Measurements from ENCODE around the gene THOP1. TPM values are rescaled to one million over a fixed set of nuclear protein-coding genes. Genes with fewer than 3 reads are reported as not detected.
A peak's percentile ranks its signal among the peaks of the same experiment; 100 is the strongest.

Gene THOP1
- total and polyA plus RNA-seq, 10 donors, result 31.0 to 96.2 (median 42.8) TPM

- Histone ChIP-seq H3K9me3 (no peaks in the 10 kb centered on the region), H3K36me3 (peaks cover 0 to 81% (median 62%) of the 10 kb centered on the region in 6 donors), H3K4me3 (no peak overlapping the region), H3K27ac (no peak overlapping the region), H3K4me1 (peaks cover 0 to 2% (median 0%) of the 10 kb centered on the region in 6 donors), H3K27me3 (replicated peaks in 1 of 7) (no peaks in the 10 kb centered on the region)
- peak; percentile 51 for DNase-seq
- TF ChIP-seq POLR2A (IDR thresholded peaks at IDR 0.05) (no peak), POLR2AphosphoS5 (IDR thresholded peaks at IDR 0.05) (no peak), CTCF (IDR thresholded peaks at IDR 0.05 in 8 of 11, conservative IDR thresholded peaks at IDR 0.05 in 3 of 11) (no peak)
- 83 to 91% (median 89%) methylated on average over 16 of the region's 16 CpGs for WGBS, 5 donors
- intact Hi-C loops (cut with DNase I; ENCODE audit: low total_unique reads), result no loop called here
Measured at GRCh38 chr19:2755811-2756210, 29.5 kb upstream of the THOP1 start.

GRCh38 chr19:2756477-2756876 is 28.8 kb upstream of the THOP1 start:
- no peaks in the 10 kb centered on the region for H3K9me3 ChIP-seq
- H3K4me3 ChIP-seq, result no peak overlapping the region
- TF ChIP-seq CTCF (IDR thresholded peaks at IDR 0.05 in 8 of 11, conservative IDR thresholded peaks at IDR 0.05 in 3 of 11), result no peak
- TF ChIP-seq POLR2A (IDR thresholded peaks at IDR 0.05), result no peak
- no peak for TF ChIP-seq POLR2AphosphoS5 (IDR thresholded peaks at IDR 0.05)
- peak; percentile 58 for DNase-seq
- intact Hi-C loops (cut with DNase I; ENCODE audit: low total_unique reads), result no loop called here
- H3K36me3 ChIP-seq, result peaks cover 0 to 88% (median 69%) of the 10 kb centered on the region in 6 donors
- H3K4me1 ChIP-seq, result no peaks in the 10 kb centered on the region
- 61 to 82% (median 67%) methylated on average over 8 of the region's 8 CpGs for WGBS, 5 donors
- no peak overlapping the region for H3K27ac ChIP-seq
- H3K27me3 ChIP-seq (replicated peaks in 1 of 7), result no peaks in the 10 kb centered on the region

GRCh38 chr19:2756921-2757881 is 28.1 kb upstream of the THOP1 start:
- intact Hi-C loops (cut with DNase I; ENCODE audit: low total_unique reads), result no loop called here
- DNase-seq, result peak; percentile 61

More at GRCh38 chr19:2756921-2757881, 28.1 kb upstream of the THOP1 start:
- H3K4me3 ChIP-seq, result no peak overlapping the region
- H3K36me3 ChIP-seq, result peaks cover 0 to 95% (median 75%) of the 10 kb centered on the region in 6 donors
- TF ChIP-seq POLR2AphosphoS5 (IDR thresholded peaks at IDR 0.05) (peak in 2 of 3 donors; percentile 7 to 9), CTCF (IDR thresholded peaks at IDR 0.05 in 8 of 11, conservative IDR thresholded peaks at IDR 0.05 in 3 of 11) (no peak)
- H3K27me3 ChIP-seq (replicated peaks in 1 of 7), result no peaks in the 10 kb centered on the region
- peaks cover 0 to 1% (median 0%) of the 10 kb centered on the region in 6 donors for H3K4me1 ChIP-seq
- whole genome bisulfite sequencing, 5 donors, result 95 to 96% (median 96%) methylated on average over 43 to 48 of the region's 48 CpGs
- H3K27ac ChIP-seq, result no peak overlapping the region
- no peaks in the 10 kb centered on the region for H3K9me3 ChIP-seq
